Osteoblast (primary cell): Measurements from ENCODE around the gene GLIS2. TPM values are rescaled to one million over a fixed set of nuclear protein-coding genes. Genes with fewer than 3 reads are reported as not detected.

ENCODE experiments used
- DNase-seq: peaks from one replicate; pipeline ENCODE4 v3.0.0; 2011; ENCODE audit warnings: low spot score, mixed read lengths; ENCODE audit not compliant: insufficient read length; ENCODE audit errors: missing footprints
- H2AFZ ChIP-seq: 2 replicates; pipeline ENCODE4 v1.6.0; 2011; ENCODE audit warnings: mild to moderate bottlenecking, low read length
- H3K27ac ChIP-seq: 2 replicates; pipeline ENCODE4 v1.5.1; 2011; ENCODE audit warnings: mild to moderate bottlenecking, low read depth, low read length, moderate library complexity
- H3K27me3 ChIP-seq: 2 replicates; pipeline ENCODE4 v1.6.0; 2012; ENCODE audit warnings: mild to moderate bottlenecking, control low read depth, inconsistent platforms, low read length, moderate library complexity; ENCODE audit not compliant: insufficient read depth
- H3K36me3 ChIP-seq: 2 replicates; pipeline ENCODE4 v1.5.1; 2011; ENCODE audit warnings: mild to moderate bottlenecking, low read length, control low read depth, moderate library complexity; ENCODE audit not compliant: insufficient read depth
- H3K4me1 ChIP-seq: 2 replicates; pipeline ENCODE4 v1.5.1; 2011; ENCODE audit warnings: mild to moderate bottlenecking, low read length, control low read depth, moderate library complexity; ENCODE audit not compliant: insufficient read depth
- H3K4me2 ChIP-seq: 2 replicates; pipeline ENCODE4 v1.6.0; 2011; ENCODE audit warnings: mild to moderate bottlenecking, low read length; ENCODE audit not compliant: insufficient read depth
- H3K4me3 ChIP-seq: fragments of 200-600 bp; sonication (generic); 3 replicates; pipeline ENCODE4 v1.5.1; 2012; ENCODE audit warnings: mild to moderate bottlenecking, low read length, inconsistent platforms; ENCODE audit not compliant: insufficient read depth
- H3K79me2 ChIP-seq: 2 replicates; pipeline ENCODE4 v1.6.0; 2012; ENCODE audit warnings: mild to moderate bottlenecking, low read length, control low read depth, inconsistent platforms; ENCODE audit not compliant: insufficient read depth
- H3K9me3 ChIP-seq: 2 replicates; pipeline ENCODE4 v1.5.1; 2011; ENCODE audit warnings: low read depth, low read length, control low read depth
- H4K20me1 ChIP-seq: 2 replicates; pipeline ENCODE4 v1.6.0; 2012; ENCODE audit warnings: mild to moderate bottlenecking, low read length, control low read depth; ENCODE audit not compliant: insufficient read depth
- total RNA-seq: library from RNA; depleted of rRNA; stranded (reverse); fragments of >200 nt; gene quantifications from 2 replicates; pipeline ENCODE4 v1.2.3, GENCODE V29; 2012
- TF ChIP-seq, protein P1 (sequence below): IDR thresholded peaks from 2 replicates; pipeline ENCODE4 v1.5.1; 2011; ENCODE audit warnings: mild to moderate bottlenecking, low read depth, low read length, moderate library complexity; ENCODE audit errors: extremely low read depth

The GLIS2 gene
- total RNA-seq, 1 donor, result 5.4 TPM

DNA sequence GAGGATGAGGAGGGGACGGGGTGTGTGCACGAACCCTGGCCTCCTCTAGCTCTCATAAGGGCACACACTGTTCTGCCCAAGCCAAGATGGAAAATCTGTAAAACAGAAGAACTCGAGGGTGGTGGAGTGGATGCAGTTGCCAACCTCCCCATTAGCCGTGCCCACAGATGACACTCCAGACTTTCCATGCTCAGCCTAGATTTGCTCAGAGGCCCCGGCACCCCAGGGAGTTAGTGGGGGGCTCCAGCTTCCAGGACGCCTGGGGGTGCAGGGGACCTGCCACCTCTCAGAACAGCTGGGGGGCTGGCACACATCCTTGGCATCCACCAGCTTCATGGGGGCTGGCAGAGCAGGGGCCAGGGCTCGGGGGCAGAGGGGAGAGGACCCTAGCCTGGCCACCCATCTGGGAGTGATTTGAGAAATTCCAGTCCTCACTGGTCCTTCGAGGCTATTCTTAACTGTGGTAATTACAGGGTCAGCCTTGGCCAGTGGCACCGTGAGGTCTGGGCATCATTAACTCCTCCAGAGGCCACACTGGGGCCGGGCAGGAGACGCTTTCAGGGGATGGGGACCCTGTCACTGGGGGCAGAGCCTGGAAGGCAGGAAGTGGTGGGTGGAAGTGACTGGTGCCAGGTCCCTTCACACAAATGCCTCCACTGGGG, 70.1 kb downstream of the GLIS2 start:
- Histone ChIP-seq H3K9me3 (no peaks in the 10 kb centered on the region), H3K4me2 (no peak overlapping the region), H3K79me2 (peaks cover 28% of the 10 kb centered on the region), H3K36me3 (peaks cover 31% of the 10 kb centered on the region), H3K27me3 (no peaks in the 10 kb centered on the region), H3K4me1 (peaks cover 50% of the 10 kb centered on the region), H2AFZ (no peak overlapping the region), H3K27ac (peak overlapping the region; percentile 71), H4K20me1 (peaks cover 53% of the 10 kb centered on the region), H3K4me3 (no peak overlapping the region)
- peak; percentile 95 for DNase-seq
- TF ChIP-seq, protein P1, sequence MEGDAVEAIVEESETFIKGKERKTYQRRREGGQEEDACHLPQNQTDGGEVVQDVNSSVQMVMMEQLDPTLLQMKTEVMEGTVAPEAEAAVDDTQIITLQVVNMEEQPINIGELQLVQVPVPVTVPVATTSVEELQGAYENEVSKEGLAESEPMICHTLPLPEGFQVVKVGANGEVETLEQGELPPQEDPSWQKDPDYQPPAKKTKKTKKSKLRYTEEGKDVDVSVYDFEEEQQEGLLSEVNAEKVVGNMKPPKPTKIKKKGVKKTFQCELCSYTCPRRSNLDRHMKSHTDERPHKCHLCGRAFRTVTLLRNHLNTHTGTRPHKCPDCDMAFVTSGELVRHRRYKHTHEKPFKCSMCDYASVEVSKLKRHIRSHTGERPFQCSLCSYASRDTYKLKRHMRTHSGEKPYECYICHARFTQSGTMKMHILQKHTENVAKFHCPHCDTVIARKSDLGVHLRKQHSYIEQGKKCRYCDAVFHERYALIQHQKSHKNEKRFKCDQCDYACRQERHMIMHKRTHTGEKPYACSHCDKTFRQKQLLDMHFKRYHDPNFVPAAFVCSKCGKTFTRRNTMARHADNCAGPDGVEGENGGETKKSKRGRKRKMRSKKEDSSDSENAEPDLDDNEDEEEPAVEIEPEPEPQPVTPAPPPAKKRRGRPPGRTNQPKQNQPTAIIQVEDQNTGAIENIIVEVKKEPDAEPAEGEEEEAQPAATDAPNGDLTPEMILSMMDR, result no peak

DNA sequence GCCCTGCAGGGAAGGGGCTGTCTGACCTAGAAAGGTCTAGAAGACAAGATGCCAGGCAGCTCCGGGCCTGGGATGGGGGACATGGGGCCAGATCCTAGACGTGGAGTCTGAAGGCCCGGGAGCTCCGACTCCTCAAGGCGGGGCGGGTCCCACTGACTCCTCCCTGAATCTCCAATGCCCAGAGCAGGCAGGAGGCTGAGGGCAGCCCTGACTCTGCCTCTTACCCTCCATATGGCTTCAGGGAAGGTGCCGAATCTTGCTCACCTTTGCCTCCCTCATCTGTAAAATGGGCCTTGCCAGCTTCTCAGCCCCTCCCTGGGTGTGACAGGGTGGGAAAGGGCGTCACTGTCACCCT, 70.6 kb downstream of the GLIS2 start:
- Histone ChIP-seq H3K4me3 (no peak overlapping the region), H3K36me3 (peaks cover 26% of the 10 kb centered on the region), H3K27ac (peak overlapping the region; percentile 71), H3K4me1 (peaks cover 50% of the 10 kb centered on the region), H2AFZ (no peak overlapping the region), H3K4me2 (no peak overlapping the region), H4K20me1 (peaks cover 47% of the 10 kb centered on the region), H3K27me3 (no peaks in the 10 kb centered on the region), H3K79me2 (peaks cover 23% of the 10 kb centered on the region), H3K9me3 (no peaks in the 10 kb centered on the region)
- DNase-seq, result peak; percentile 97
- TF ChIP-seq, protein P1, result no peak

DNA sequence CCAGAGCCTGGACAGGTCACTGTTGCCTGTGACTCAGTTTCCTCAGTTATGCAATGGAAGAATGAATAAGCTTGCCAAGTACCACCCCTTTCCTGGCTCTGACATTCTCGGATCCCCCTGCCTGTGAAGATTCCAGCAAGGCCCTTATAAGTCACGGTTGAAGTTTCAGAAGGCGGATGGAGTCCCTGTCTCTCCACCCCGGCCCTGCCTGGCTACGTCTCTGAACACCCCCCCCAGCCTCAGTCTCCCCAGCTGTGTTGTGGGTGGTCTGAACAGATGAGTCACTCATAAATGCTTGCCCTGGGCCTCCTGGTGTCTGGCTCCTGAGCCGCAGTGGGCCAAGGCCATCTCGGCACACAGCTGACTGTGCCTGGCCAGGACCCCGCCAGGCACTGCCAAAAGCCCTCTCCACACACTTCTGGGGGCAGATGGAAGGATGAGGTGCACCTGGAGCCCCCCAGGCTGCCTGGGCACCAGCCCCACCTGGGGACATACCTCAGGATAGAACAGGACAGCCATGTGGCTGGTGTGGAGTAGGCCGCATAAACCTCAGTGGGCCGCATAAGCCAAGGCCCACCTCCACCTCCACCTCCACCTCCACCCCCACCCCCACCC, 71.2 kb downstream of the GLIS2 start:
- peaks cover 41% of the 10 kb centered on the region for H4K20me1 ChIP-seq
- peak overlapping the region; percentile 71 for H3K27ac ChIP-seq
- TF ChIP-seq, protein P1, result no peak
- peaks cover 20% of the 10 kb centered on the region for H3K36me3 ChIP-seq
- no peak overlapping the region for H3K4me2 ChIP-seq
- no peaks in the 10 kb centered on the region for H3K9me3 ChIP-seq
- H3K4me1 ChIP-seq, result peaks cover 51% of the 10 kb centered on the region
- peak; percentile 94 for DNase-seq
- H3K27me3 ChIP-seq, result no peaks in the 10 kb centered on the region
- peaks cover 16% of the 10 kb centered on the region for H3K79me2 ChIP-seq
- no peak overlapping the region for H2AFZ ChIP-seq
- no peak overlapping the region for H3K4me3 ChIP-seq

DNA sequence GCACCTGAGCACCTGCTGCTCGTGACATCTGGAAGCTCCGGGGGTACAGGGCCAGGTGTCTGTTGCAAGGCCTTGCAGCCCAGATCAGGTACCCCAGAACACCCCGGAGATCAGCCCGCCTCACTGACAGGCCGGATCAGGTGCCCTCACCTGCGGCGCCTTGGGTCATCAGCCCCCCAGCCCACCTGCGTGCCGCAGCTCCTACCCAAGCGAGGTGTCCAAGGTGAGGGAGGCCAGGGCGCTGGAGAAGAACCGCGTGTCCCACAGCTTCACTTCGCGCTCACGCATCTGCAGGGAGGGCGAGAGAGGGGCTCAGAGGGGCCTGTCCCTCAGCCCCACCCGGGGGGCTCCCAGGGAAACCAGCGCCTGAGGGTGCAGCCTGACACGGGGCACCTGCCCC, 71.9 kb downstream of the GLIS2 start:
- Histone ChIP-seq H3K4me2 (no peak overlapping the region), H3K79me2 (peaks cover 9% of the 10 kb centered on the region)

More for the DNA sequence above, 71.9 kb downstream of the GLIS2 start:
- Histone ChIP-seq H3K27me3 (no peaks in the 10 kb centered on the region), H3K27ac (peak overlapping the region; percentile 15), H3K36me3 (peaks cover 13% of the 10 kb centered on the region), H4K20me1 (peaks cover 34% of the 10 kb centered on the region), H3K9me3 (no peaks in the 10 kb centered on the region), H3K4me1 (peaks cover 56% of the 10 kb centered on the region), H2AFZ (no peak overlapping the region), H3K4me3 (no peak overlapping the region)
- DNase-seq, result no peak
- TF ChIP-seq, protein P1, result no peak
